Measurements from ENCODE around the gene LIPN. TPM values are rescaled to one million over a fixed set of nuclear protein-coding genes. Genes with fewer than 3 reads are reported as not detected.
A peak's percentile ranks its signal among the peaks of the same experiment; 100 is the strongest.
"Not testable (repeated sequence)": the region's sequence is repeated elsewhere in the genome, so short reads cannot be mapped to it uniquely, and the experiment has no call there.

LIPN gene
- total RNA-seq (2012; rRNA removed), result not detected in 2 replicates

- Histone ChIP-seq H3K9me3 (replicated peaks; ENCODE audit: low read length) (no peaks in the 10 kb centered on the region), H3K9ac (ENCODE audit: low read depth, low read length) (no peak within 1 kb of the TSS), H3K4me3 (ENCODE audit: low read length) (no peak within 1 kb of the TSS), H3K36me3 (ENCODE audit: insufficient read depth, low read length) (no peaks in the 10 kb centered on the region), H3K27me3 (ENCODE audit: control insufficient read depth, insufficient read depth, low read length) (no peaks in the 10 kb centered on the region), H3K4me1 (ENCODE audit: control insufficient read depth, insufficient read depth, low read length) (peaks cover 12% of the 10 kb centered on the region), H3K4me2 (ENCODE audit: low read length) (no peak within 1 kb of the TSS)
These were observed at the start of gene LIPN for GRCh38 chr10:88759366-88760101. Gene LIPN, plus strand, starts transcription at chr10:88760020. Its CDS starts 1,386 bp downstream, at chr10:88761406.

- Histone ChIP-seq H3K36me3 (ENCODE audit: insufficient read depth, low read length) (no peaks in the 10 kb centered on the region), H3K27me3 (ENCODE audit: control insufficient read depth, insufficient read depth, low read length) (no peaks in the 10 kb centered on the region), H3K9ac (ENCODE audit: low read depth, low read length) (no peak overlapping the region), H3K4me3 (ENCODE audit: low read length) (no peak overlapping the region), H3K4me2 (ENCODE audit: low read length) (no peak overlapping the region), H3K9me3 (replicated peaks; ENCODE audit: low read length) (no peaks in the 10 kb centered on the region), H3K4me1 (ENCODE audit: control insufficient read depth, insufficient read depth, low read length) (no peaks in the 10 kb centered on the region)
These were observed 44.3 kb upstream of the LIPN start for GRCh38 chr10:88715517-88715916.

DNA sequence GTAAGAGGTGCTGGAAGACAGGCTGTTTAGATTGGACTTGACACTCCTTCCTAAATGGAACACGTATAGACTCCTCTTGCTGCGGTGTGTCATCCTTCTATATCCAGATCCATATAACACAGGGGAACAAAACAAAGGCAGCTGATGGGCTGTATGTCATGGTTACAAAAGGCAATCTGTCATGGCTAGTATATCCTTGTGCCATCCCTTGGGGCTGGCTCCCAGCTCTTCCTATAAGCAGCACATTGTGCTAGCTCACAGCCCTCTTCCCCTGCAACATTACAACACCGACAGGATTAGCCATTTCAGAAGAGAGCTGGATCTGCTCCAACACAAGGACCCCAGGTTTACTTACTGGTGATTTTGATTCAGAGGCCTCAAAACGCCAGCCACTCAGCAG is 38.4 kb upstream of the LIPN start:
- Histone ChIP-seq H3K4me2 (ENCODE audit: low read length) (no peak overlapping the region), H3K9me3 (replicated peaks; ENCODE audit: low read length) (no peaks in the 10 kb centered on the region)

GRCh38 chr10:88725798-88726197 is 34.0 kb upstream of the LIPN start:
- H3K4me3 ChIP-seq (ENCODE audit: low read length), result no peak overlapping the region
- no peaks in the 10 kb centered on the region for H3K4me1 ChIP-seq (ENCODE audit: control insufficient read depth, insufficient read depth, low read length)
- no peak overlapping the region for H3K9ac ChIP-seq (ENCODE audit: low read depth, low read length)
- H3K27me3 ChIP-seq (ENCODE audit: control insufficient read depth, insufficient read depth, low read length), result no peaks in the 10 kb centered on the region
- H3K36me3 ChIP-seq (ENCODE audit: insufficient read depth, low read length), result no peaks in the 10 kb centered on the region
- H3K9me3 ChIP-seq (replicated peaks; ENCODE audit: low read length), result no peaks in the 10 kb centered on the region
- no peak overlapping the region for H3K4me2 ChIP-seq (ENCODE audit: low read length)

More for the DNA sequence above, 38.4 kb upstream of the LIPN start:
- no peaks in the 10 kb centered on the region for H3K4me1 ChIP-seq (ENCODE audit: control insufficient read depth, insufficient read depth, low read length)
- H3K27me3 ChIP-seq (ENCODE audit: control insufficient read depth, insufficient read depth, low read length), result no peaks in the 10 kb centered on the region
- no peak overlapping the region for H3K9ac ChIP-seq (ENCODE audit: low read depth, low read length)
- no peaks in the 10 kb centered on the region for H3K36me3 ChIP-seq (ENCODE audit: insufficient read depth, low read length)
- no peak overlapping the region for H3K4me3 ChIP-seq (ENCODE audit: low read length)

- no peak overlapping the region for H3K4me3 ChIP-seq (ENCODE audit: low read length)
- no peaks in the 10 kb centered on the region for H3K9me3 ChIP-seq (replicated peaks; ENCODE audit: low read length)
- no peaks in the 10 kb centered on the region for H3K27me3 ChIP-seq (ENCODE audit: control insufficient read depth, insufficient read depth, low read length)
- no peaks in the 10 kb centered on the region for H3K4me1 ChIP-seq (ENCODE audit: control insufficient read depth, insufficient read depth, low read length)
- H3K9ac ChIP-seq (ENCODE audit: low read depth, low read length), result no peak overlapping the region
- no peak overlapping the region for H3K4me2 ChIP-seq (ENCODE audit: low read length)
- no peaks in the 10 kb centered on the region for H3K36me3 ChIP-seq (ENCODE audit: insufficient read depth, low read length)
These were observed 31.6 kb upstream of the LIPN start for GRCh38 chr10:88728107-88728763.

DNA sequence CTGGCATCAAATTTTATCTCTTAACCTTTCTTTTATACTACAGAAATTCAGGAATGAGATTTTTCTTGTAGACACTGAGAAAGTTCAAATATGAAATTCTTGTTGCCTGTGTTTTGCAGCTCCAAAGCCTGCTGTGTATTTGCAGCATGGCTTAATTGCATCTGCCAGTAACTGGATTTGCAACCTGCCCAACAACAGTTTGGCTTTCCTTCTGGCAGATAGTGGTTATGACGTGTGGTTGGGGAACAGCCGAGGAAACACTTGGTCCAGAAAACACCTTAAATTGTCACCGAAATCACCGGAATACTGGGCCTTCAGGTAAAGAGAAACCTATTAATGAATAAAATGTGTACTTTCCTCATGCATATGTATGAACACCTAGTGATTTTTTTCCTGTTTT is 29.0 kb upstream of the LIPN start:
- H3K27me3 ChIP-seq (ENCODE audit: control insufficient read depth, insufficient read depth, low read length), result no peaks in the 10 kb centered on the region
- peaks cover 7% of the 10 kb centered on the region for H3K4me1 ChIP-seq (ENCODE audit: control insufficient read depth, insufficient read depth, low read length)
- H3K9ac ChIP-seq (ENCODE audit: low read depth, low read length), result no peak overlapping the region
- no peak overlapping the region for H3K4me2 ChIP-seq (ENCODE audit: low read length)
- H3K36me3 ChIP-seq (ENCODE audit: insufficient read depth, low read length), result no peaks in the 10 kb centered on the region
- H3K4me3 ChIP-seq (ENCODE audit: low read length), result no peak overlapping the region
- H3K9me3 ChIP-seq (replicated peaks; ENCODE audit: low read length), result no peaks in the 10 kb centered on the region

DNA sequence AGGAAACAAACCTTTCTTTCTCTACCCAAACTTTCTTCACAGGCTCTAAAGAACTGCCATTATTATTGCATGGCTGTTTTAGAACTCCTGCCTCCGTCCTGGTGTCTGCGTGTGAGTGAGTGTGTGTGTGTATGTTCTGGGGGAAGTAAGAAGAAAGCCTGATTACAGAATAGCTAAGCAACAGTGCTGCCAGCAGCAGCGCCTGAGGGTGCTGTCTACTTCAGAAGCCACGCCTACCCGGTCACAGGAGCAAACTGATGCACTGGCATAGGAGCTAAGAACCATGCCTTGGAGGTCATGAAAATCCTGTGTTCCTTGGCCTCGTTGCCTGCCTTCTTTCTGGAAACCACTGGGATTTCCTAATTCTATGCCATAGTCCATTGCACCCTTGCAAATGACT is 28.5 kb upstream of the LIPN start:
- Histone ChIP-seq H3K27me3 (ENCODE audit: control insufficient read depth, insufficient read depth, low read length) (no peaks in the 10 kb centered on the region), H3K9ac (ENCODE audit: low read depth, low read length) (no peak overlapping the region), H3K4me1 (ENCODE audit: control insufficient read depth, insufficient read depth, low read length) (peaks cover 11% of the 10 kb centered on the region), H3K4me2 (ENCODE audit: low read length) (no peak overlapping the region), H3K9me3 (replicated peaks; ENCODE audit: low read length) (no peaks in the 10 kb centered on the region), H3K4me3 (ENCODE audit: low read length) (no peak overlapping the region), H3K36me3 (ENCODE audit: insufficient read depth, low read length) (no peaks in the 10 kb centered on the region)

- no peak overlapping the region for H3K4me2 ChIP-seq (ENCODE audit: low read length)
- peaks cover 11% of the 10 kb centered on the region for H3K4me1 ChIP-seq (ENCODE audit: control insufficient read depth, insufficient read depth, low read length)
- H3K9ac ChIP-seq (ENCODE audit: low read depth, low read length), result no peak overlapping the region
- no peaks in the 10 kb centered on the region for H3K9me3 ChIP-seq (replicated peaks; ENCODE audit: low read length)
- H3K27me3 ChIP-seq (ENCODE audit: control insufficient read depth, insufficient read depth, low read length), result no peaks in the 10 kb centered on the region
- no peak overlapping the region for H3K4me3 ChIP-seq (ENCODE audit: low read length)
- no peaks in the 10 kb centered on the region for H3K36me3 ChIP-seq (ENCODE audit: insufficient read depth, low read length)
These were observed 26.6 kb upstream of the LIPN start for GRCh38 chr10:88733215-88733614.

DNA sequence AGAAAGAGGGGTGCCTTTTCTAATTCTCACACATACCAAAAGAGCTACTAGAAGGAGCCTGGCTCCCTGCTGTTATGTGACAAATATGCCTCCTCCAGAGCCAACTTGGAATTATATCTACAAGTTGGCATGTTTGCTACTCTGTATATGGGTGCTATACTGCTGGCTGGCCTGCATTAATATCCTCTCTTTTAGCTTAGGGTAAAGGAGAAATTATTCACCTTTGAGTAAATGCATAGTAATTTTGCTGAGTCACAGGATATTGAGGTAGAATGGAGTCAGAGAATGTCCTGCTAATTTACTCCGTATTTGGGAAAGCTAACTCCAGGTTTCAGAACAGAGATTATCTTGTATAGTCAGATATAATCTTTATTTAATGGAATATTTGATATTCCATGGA is 24.2 kb upstream of the LIPN start:
- Histone ChIP-seq H3K4me1 (ENCODE audit: control insufficient read depth, insufficient read depth, low read length) (peaks cover 11% of the 10 kb centered on the region), H3K4me2 (ENCODE audit: low read length) (peak overlapping the region; percentile 18), H3K4me3 (ENCODE audit: low read length) (no peak overlapping the region), H3K27me3 (ENCODE audit: control insufficient read depth, insufficient read depth, low read length) (no peaks in the 10 kb centered on the region), H3K9ac (ENCODE audit: low read depth, low read length) (no peak overlapping the region), H3K9me3 (replicated peaks; ENCODE audit: low read length) (no peaks in the 10 kb centered on the region), H3K36me3 (ENCODE audit: insufficient read depth, low read length) (no peaks in the 10 kb centered on the region)

- not testable (repeated sequence) for H3K36me3 ChIP-seq (ENCODE audit: insufficient read depth, low read length); H3K4me3 ChIP-seq (ENCODE audit: low read length); H3K27me3 ChIP-seq (ENCODE audit: control insufficient read depth, insufficient read depth, low read length); H3K4me1 ChIP-seq (ENCODE audit: control insufficient read depth, insufficient read depth, low read length); H3K4me2 ChIP-seq (ENCODE audit: low read length); H3K9ac ChIP-seq (ENCODE audit: low read depth, low read length); H3K9me3 ChIP-seq (replicated peaks; ENCODE audit: low read length)
These were observed 17.9 kb upstream of the LIPN start for GRCh38 chr10:88741921-88742320.

DNA sequence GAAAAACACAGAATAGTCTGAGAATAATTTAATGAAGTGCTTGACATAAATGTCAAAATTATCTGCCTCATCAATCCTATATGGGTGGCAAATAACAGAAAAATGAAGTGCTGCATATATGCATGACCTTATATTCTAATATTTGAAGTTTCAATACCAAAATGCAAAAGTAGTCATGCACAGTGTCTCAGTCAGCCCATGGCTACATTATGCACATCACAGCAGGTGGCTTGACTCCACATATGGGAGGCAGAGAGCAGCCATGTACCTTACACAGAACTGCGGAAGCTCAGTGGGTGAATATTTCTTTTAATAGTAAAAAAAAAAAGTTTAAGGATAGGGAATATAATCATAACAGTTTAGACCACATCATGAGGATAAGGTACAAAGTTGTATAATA is 17.4 kb upstream of the LIPN start:
- H3K4me2 ChIP-seq (ENCODE audit: low read length), result no peak overlapping the region
- H3K36me3 ChIP-seq (ENCODE audit: insufficient read depth, low read length), result no peaks in the 10 kb centered on the region
- H3K9me3 ChIP-seq (replicated peaks; ENCODE audit: low read length), result peaks cover 5% of the 10 kb centered on the region
- no peak overlapping the region for H3K9ac ChIP-seq (ENCODE audit: low read depth, low read length)
- H3K4me1 ChIP-seq (ENCODE audit: control insufficient read depth, insufficient read depth, low read length), result no peaks in the 10 kb centered on the region
- H3K4me3 ChIP-seq (ENCODE audit: low read length), result no peak overlapping the region
- H3K27me3 ChIP-seq (ENCODE audit: control insufficient read depth, insufficient read depth, low read length), result no peaks in the 10 kb centered on the region

- Histone ChIP-seq H3K9ac (ENCODE audit: low read depth, low read length) (no peak overlapping the region), H3K9me3 (replicated peaks; ENCODE audit: low read length) (peaks cover 5% of the 10 kb centered on the region), H3K27me3 (ENCODE audit: control insufficient read depth, insufficient read depth, low read length) (no peaks in the 10 kb centered on the region), H3K36me3 (ENCODE audit: insufficient read depth, low read length) (no peaks in the 10 kb centered on the region), H3K4me3 (ENCODE audit: low read length) (no peak overlapping the region), H3K4me1 (ENCODE audit: control insufficient read depth, insufficient read depth, low read length) (no peaks in the 10 kb centered on the region), H3K4me2 (ENCODE audit: low read length) (no peak overlapping the region)
These were observed 15.8 kb upstream of the LIPN start for GRCh38 chr10:88744002-88744401.
